Measurements from ENCODE around the gene GALNT3.

The GALNT3 gene

GRCh38 chr2:165772183-165772582 lies 21.9 kb downstream of the GALNT3 start:
- H3K27ac ChIP-seq: no peak overlapping the region
- no peaks in the 10 kb centered on the region for H3K27me3 ChIP-seq
- no peaks in the 10 kb centered on the region for H3K4me1 ChIP-seq
- no peak for DNase-seq
- H3K4me3 ChIP-seq: no peak overlapping the region
- TF ChIP-seq, protein P1, sequence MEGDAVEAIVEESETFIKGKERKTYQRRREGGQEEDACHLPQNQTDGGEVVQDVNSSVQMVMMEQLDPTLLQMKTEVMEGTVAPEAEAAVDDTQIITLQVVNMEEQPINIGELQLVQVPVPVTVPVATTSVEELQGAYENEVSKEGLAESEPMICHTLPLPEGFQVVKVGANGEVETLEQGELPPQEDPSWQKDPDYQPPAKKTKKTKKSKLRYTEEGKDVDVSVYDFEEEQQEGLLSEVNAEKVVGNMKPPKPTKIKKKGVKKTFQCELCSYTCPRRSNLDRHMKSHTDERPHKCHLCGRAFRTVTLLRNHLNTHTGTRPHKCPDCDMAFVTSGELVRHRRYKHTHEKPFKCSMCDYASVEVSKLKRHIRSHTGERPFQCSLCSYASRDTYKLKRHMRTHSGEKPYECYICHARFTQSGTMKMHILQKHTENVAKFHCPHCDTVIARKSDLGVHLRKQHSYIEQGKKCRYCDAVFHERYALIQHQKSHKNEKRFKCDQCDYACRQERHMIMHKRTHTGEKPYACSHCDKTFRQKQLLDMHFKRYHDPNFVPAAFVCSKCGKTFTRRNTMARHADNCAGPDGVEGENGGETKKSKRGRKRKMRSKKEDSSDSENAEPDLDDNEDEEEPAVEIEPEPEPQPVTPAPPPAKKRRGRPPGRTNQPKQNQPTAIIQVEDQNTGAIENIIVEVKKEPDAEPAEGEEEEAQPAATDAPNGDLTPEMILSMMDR (IDR thresholded peaks at IDR 0.05): no peak
- H3K36me3 ChIP-seq: no peaks in the 10 kb centered on the region
- no peaks in the 10 kb centered on the region for H3K9me3 ChIP-seq
- intact Hi-C loops (cut with DNase I; ENCODE audit: low total_unique reads): no loop called here

GRCh38 chr2:165766326-165766927 lies 27.6 kb downstream of the GALNT3 start:
- H3K36me3 ChIP-seq: no peaks in the 10 kb centered on the region
- TF ChIP-seq, protein P1 (IDR thresholded peaks at IDR 0.05): no peak
- no peaks in the 10 kb centered on the region for H3K9me3 ChIP-seq
- no peak for DNase-seq
- no peak overlapping the region for H3K27ac ChIP-seq
- H3K4me3 ChIP-seq: no peak overlapping the region
- intact Hi-C loops (cut with DNase I; ENCODE audit: low total_unique reads): no loop called here
- H3K27me3 ChIP-seq: no peaks in the 10 kb centered on the region
- no peaks in the 10 kb centered on the region for H3K4me1 ChIP-seq

DNA sequence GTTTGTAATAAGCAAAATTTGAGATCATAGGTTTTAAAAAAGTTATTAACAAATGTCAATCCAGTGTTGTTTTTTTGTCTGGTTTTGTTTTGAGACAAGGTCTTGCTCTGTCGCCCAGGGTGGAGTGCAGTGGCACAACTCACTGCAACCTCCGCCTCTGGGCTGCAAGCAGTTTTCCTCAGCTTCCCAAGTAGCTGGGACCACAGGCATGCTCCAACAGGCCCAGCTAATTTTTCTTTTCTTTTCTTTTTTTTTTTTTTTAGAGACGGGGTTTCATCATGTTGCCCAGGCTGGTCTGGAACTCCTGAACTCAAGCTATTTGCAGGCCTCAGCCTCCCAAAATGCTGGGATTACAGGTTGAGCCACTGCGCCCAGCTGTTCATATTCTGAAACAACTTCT lies 31.3 kb downstream of the GALNT3 start:
- H3K4me3 ChIP-seq: no peak overlapping the region
- no peak for DNase-seq
- no peaks in the 10 kb centered on the region for H3K9me3 ChIP-seq
- no peaks in the 10 kb centered on the region for H3K27me3 ChIP-seq
- no peaks in the 10 kb centered on the region for H3K36me3 ChIP-seq
- TF ChIP-seq, protein P1 (IDR thresholded peaks at IDR 0.05): no peak
- H3K27ac ChIP-seq: no peak overlapping the region
- H3K4me1 ChIP-seq: no peaks in the 10 kb centered on the region
- intact Hi-C loops (cut with DNase I; ENCODE audit: low total_unique reads): no loop called here

- no peaks in the 10 kb centered on the region for H3K36me3 ChIP-seq
- no peaks in the 10 kb centered on the region for H3K4me1 ChIP-seq
- intact Hi-C loops (cut with DNase I; ENCODE audit: low total_unique reads): no loop called here
- H3K27ac ChIP-seq: no peak overlapping the region
- H3K4me3 ChIP-seq: no peak overlapping the region
- TF ChIP-seq, protein P1 (IDR thresholded peaks at IDR 0.05): no peak
- no peak for DNase-seq
- no peaks in the 10 kb centered on the region for H3K9me3 ChIP-seq
- no peaks in the 10 kb centered on the region for H3K27me3 ChIP-seq
Measured at GRCh38 chr2:165757906-165758675, 36.0 kb downstream of the GALNT3 start.

- DNase-seq: no peak
- Histone ChIP-seq H3K4me3 (no peak overlapping the region), H3K9me3 (no peaks in the 10 kb centered on the region), H3K27me3 (no peaks in the 10 kb centered on the region), H3K36me3 (no peaks in the 10 kb centered on the region), H3K4me1 (no peaks in the 10 kb centered on the region), H3K27ac (no peak overlapping the region)
- TF ChIP-seq, protein P1 (IDR thresholded peaks at IDR 0.05): no peak
- intact Hi-C loops (cut with DNase I; ENCODE audit: low total_unique reads): no loop called here
Measured at GRCh38 chr2:165746501-165746900, 47.5 kb downstream of the GALNT3 start.

Measured in tibial artery (tissue), 4 donors.